Suprapubic skin (tissue), 4 donors: Measurements from ENCODE around the gene MAP10.

Experiments used
- POLR2A ChIP-seq, 2 donors: fragments of 450-650 bp; IDR thresholded peaks; one replicate each; pipeline ENCODE4 v1.6.1; 2017; ENCODE audit warnings: antibody characterized with exemption in 2 of 2, mild to moderate bottlenecking in 2 of 2, moderate library complexity in 2 of 2
- POLR2AphosphoS5 ChIP-seq, 3 donors: sonication (generic); formaldehyde crosslinking; IDR thresholded peaks; one replicate each; pipeline ENCODE4 v1.6.1; 2017; ENCODE audit warnings: antibody characterized with exemption in 3 of 3
- TF ChIP-seq, protein P1 (sequence below), 2 donors: fragments of 200-600 bp in 1 of 2; fragments of 450-650 bp in 1 of 2; sonication (generic) in 1 of 2; IDR thresholded peaks; one replicate each; pipeline ENCODE4 v1.5.1; 2016 to 2019; ENCODE audit warnings: antibody characterized with exemption in 2 of 2, mild to moderate bottlenecking in 1 of 2, moderate library complexity in 1 of 2

GRCh38 chr1:232826318-232826717, 21.1 kb downstream of the MAP10 start:
- TF ChIP-seq POLR2A (IDR thresholded peaks at IDR 0.05) (no peak), POLR2AphosphoS5 (IDR thresholded peaks at IDR 0.05) (no peak)
- TF ChIP-seq, protein P1, sequence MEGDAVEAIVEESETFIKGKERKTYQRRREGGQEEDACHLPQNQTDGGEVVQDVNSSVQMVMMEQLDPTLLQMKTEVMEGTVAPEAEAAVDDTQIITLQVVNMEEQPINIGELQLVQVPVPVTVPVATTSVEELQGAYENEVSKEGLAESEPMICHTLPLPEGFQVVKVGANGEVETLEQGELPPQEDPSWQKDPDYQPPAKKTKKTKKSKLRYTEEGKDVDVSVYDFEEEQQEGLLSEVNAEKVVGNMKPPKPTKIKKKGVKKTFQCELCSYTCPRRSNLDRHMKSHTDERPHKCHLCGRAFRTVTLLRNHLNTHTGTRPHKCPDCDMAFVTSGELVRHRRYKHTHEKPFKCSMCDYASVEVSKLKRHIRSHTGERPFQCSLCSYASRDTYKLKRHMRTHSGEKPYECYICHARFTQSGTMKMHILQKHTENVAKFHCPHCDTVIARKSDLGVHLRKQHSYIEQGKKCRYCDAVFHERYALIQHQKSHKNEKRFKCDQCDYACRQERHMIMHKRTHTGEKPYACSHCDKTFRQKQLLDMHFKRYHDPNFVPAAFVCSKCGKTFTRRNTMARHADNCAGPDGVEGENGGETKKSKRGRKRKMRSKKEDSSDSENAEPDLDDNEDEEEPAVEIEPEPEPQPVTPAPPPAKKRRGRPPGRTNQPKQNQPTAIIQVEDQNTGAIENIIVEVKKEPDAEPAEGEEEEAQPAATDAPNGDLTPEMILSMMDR (IDR thresholded peaks at IDR 0.05) = no peak
